H9 (cell line): Measurements from ENCODE around the gene RPL11. TPM values are rescaled to one million over a fixed set of nuclear protein-coding genes. Genes with fewer than 3 reads are reported as not detected.

Experiments used
- DNase-seq: peaks from one replicate; pipeline ENCODE4 v3.0.0-alpha.2; 2017
- H2AFZ ChIP-seq: one replicate; pipeline ENCODE4 v1.6.1; 2013; ENCODE audit warnings: mild to moderate bottlenecking, low read length, control low read depth, moderate library complexity
- H2AK5ac ChIP-seq: 2 replicates; pipeline ENCODE4 v1.6.1; 2013; ENCODE audit warnings: low read length, control low read depth, mixed read lengths; ENCODE audit not compliant: insufficient read length
- H2BK120ac ChIP-seq: one replicate; pipeline ENCODE4 v1.6.1; 2013; ENCODE audit warnings: low read depth, mild to moderate bottlenecking, low read length, control low read depth, inconsistent platforms; ENCODE audit not compliant: poor library complexity, severe bottlenecking
- H2BK12ac ChIP-seq: 2 replicates; pipeline ENCODE4 v1.6.1; 2013; ENCODE audit warnings: low read length, control low read depth, mixed read lengths, low read depth; ENCODE audit not compliant: insufficient read length
- H2BK15ac ChIP-seq: 2 replicates; pipeline ENCODE4 v1.6.1; 2013; ENCODE audit warnings: low read depth, low read length, control low read depth
- H2BK20ac ChIP-seq: one replicate; pipeline ENCODE4 v1.6.1; 2013; ENCODE audit warnings: low read depth, mild to moderate bottlenecking, low read length, control low read depth, inconsistent platforms; ENCODE audit not compliant: poor library complexity, severe bottlenecking
- H2BK5ac ChIP-seq: 2 replicates; pipeline ENCODE4 v1.6.1; 2013; ENCODE audit warnings: low read length, control low read depth, mixed read lengths; ENCODE audit not compliant: insufficient read length
- H3K14ac ChIP-seq: 2 replicates; pipeline ENCODE4 v1.6.1; 2013; ENCODE audit warnings: low read length, control low read depth; ENCODE audit not compliant: insufficient read depth
- H3K18ac ChIP-seq: 2 replicates; pipeline ENCODE4 v1.6.1; 2013; ENCODE audit warnings: low read depth, mild to moderate bottlenecking, mixed read lengths, low read length, control low read depth; ENCODE audit not compliant: insufficient read length
- H3K23ac ChIP-seq: 2 replicates; pipeline ENCODE4 v1.6.1; 2013; ENCODE audit warnings: low read length, control low read depth, mixed read lengths, low read depth; ENCODE audit not compliant: insufficient read length
- H3K23me2 ChIP-seq: 2 replicates; pipeline ENCODE4 v1.6.1; 2013; ENCODE audit warnings: low read depth, mild to moderate bottlenecking, mixed read lengths, low read length, control low read depth; ENCODE audit not compliant: insufficient read length, poor library complexity, severe bottlenecking
- H3K27ac ChIP-seq: 2 replicates; pipeline ENCODE4 v1.5.1; 2013; ENCODE audit warnings: low read length, control low read depth, mixed read lengths, low read depth; ENCODE audit not compliant: insufficient read length
- H3K27me3 ChIP-seq: 2 replicates; pipeline ENCODE4 v1.6.1; 2013; ENCODE audit warnings: low read length, control low read depth, inconsistent platforms; ENCODE audit not compliant: insufficient read depth
- H3K4ac ChIP-seq: 2 replicates; pipeline ENCODE4 v1.6.1; 2013; ENCODE audit warnings: low read depth, mild to moderate bottlenecking, control low read depth, inconsistent platforms, low read length, moderate library complexity
- H3K4me1 ChIP-seq: 2 replicates; pipeline ENCODE4 v1.6.1; 2013; ENCODE audit warnings: low read length, control low read depth, inconsistent platforms; ENCODE audit not compliant: insufficient read depth
- H3K4me2 ChIP-seq: 2 replicates; pipeline ENCODE4 v1.6.1; 2013; ENCODE audit warnings: low read length, control low read depth, mixed read lengths; ENCODE audit not compliant: insufficient read length, insufficient read depth
- H3K56ac ChIP-seq: 2 replicates; pipeline ENCODE4 v1.6.1; 2013; ENCODE audit warnings: low read depth, mild to moderate bottlenecking, mixed read lengths, low read length, control low read depth; ENCODE audit not compliant: insufficient read length
- H3K79me1 ChIP-seq: 2 replicates; pipeline ENCODE4 v1.6.1; 2013; ENCODE audit warnings: low read depth, mild to moderate bottlenecking, moderate library complexity, low read length, control low read depth, inconsistent platforms; ENCODE audit not compliant: insufficient read depth, poor library complexity, severe bottlenecking
- H3K79me2 ChIP-seq: 2 replicates; pipeline ENCODE4 v1.6.1; 2013; ENCODE audit warnings: low read length, control low read depth, inconsistent platforms; ENCODE audit not compliant: insufficient read depth
- H3K9ac ChIP-seq: 2 replicates; pipeline ENCODE4 v1.6.1; 2013; ENCODE audit warnings: low read length, control low read depth, mixed read lengths; ENCODE audit not compliant: insufficient read length; ENCODE audit errors: extremely low read depth
- H3K9me3 ChIP-seq: one replicate; pipeline ENCODE4 v1.6.1; 2013; ENCODE audit warnings: low read depth, low read length, inconsistent platforms; ENCODE audit not compliant: control insufficient read depth
- H3T11ph ChIP-seq: one replicate; pipeline ENCODE4 v1.6.1; 2013; ENCODE audit warnings: mild to moderate bottlenecking, low read length, control low read depth, inconsistent platforms
- H4K20me1 ChIP-seq: one replicate; pipeline ENCODE4 v1.6.1; 2013; ENCODE audit not compliant: control insufficient read depth, insufficient read length, insufficient read depth
- H4K5ac ChIP-seq: 2 replicates; pipeline ENCODE4 v1.6.1; 2013; ENCODE audit warnings: low read depth, mild to moderate bottlenecking, mixed read lengths, low read length, control low read depth; ENCODE audit not compliant: insufficient read length
- H4K8ac ChIP-seq: replicated peaks from 2 replicates; pipeline ENCODE4 v1.6.1; 2013; ENCODE audit warnings: low read length, control low read depth, mixed read lengths, low read depth; ENCODE audit not compliant: insufficient read length
- H4K91ac ChIP-seq: 2 replicates; pipeline ENCODE4 v1.6.1; 2013; ENCODE audit warnings: low read depth, mild to moderate bottlenecking, moderate library complexity, mixed read lengths, low read length, control low read depth; ENCODE audit not compliant: insufficient read length
- H3K27ac Mint-ChIP-seq, 3 experiments: 2 replicates in 2 of 3; 3 replicates in 1 of 3; pipeline ENCODE4 v1.8.0; 2020 to 2021; ENCODE audit warnings: mixed read lengths in 3 of 3, mild to moderate bottlenecking in 1 of 3, moderate library complexity in 1 of 3
- H3K27me3 Mint-ChIP-seq: 2 replicates; pipeline ENCODE4 v1.8.0; 2021; ENCODE audit warnings: low read depth, mild to moderate bottlenecking, moderate library complexity, mixed read lengths
- H3K36me3 Mint-ChIP-seq, 3 experiments: 2 replicates in 2 of 3; 3 replicates in 1 of 3; pipeline ENCODE4 v1.8.0; 2020 to 2021; ENCODE audit warnings: low read depth in 3 of 3, mixed read lengths in 3 of 3; ENCODE audit not compliant: insufficient read depth in 1 of 3
- H3K4me1 Mint-ChIP-seq, 2 experiments: 2 replicates each; pipeline ENCODE4 v1.8.0; 2020; ENCODE audit warnings: mixed read lengths in 2 of 2
- H3K4me3 Mint-ChIP-seq, 2 experiments: 2 replicates in 1 of 2; 3 replicates in 1 of 2; pipeline ENCODE4 v1.8.0; 2020 to 2021; ENCODE audit warnings: mild to moderate bottlenecking in 2 of 2, mixed read lengths in 2 of 2, moderate library complexity in 1 of 2
- H3K9me3 Mint-ChIP-seq, 2 experiments: 2 replicates in 1 of 2; 3 replicates in 1 of 2; pipeline ENCODE4 v1.8.0; 2020; ENCODE audit warnings: mild to moderate bottlenecking in 2 of 2, mixed read lengths in 2 of 2, moderate library complexity in 1 of 2
- WGBS: extraction: QIAGEN DNeasy Blood & Tissue Kit; methylation state at CpG from one replicate; pipeline ENCODE4 v1.1.7; 2013; ENCODE audit warnings: missing lambda C conversion rate, low lambda C conversion rate, mixed read lengths; ENCODE audit not compliant: insufficient read length; ENCODE audit errors: extremely low coverage; 5-methylcytosine and 5-hydroxymethylcytosine counted together
- total RNA-seq: library from RNA; stranded (reverse); gene quantifications from 2 replicates; pipeline ENCODE4 v1.2.1, GENCODE V29; 2021
- TF ChIP-seq, protein P1 (sequence below): fragments of 200-600 bp; sonication (generic); conservative IDR thresholded peaks from 3 replicates; pipeline ENCODE4 v1.8.0; 2021; ENCODE audit warnings: antibody characterized with exemption, mild to moderate bottlenecking

The RPL11 gene
- total RNA-seq, 1 experiment from 2014 or later, result 1,618 TPM

GRCh38 chr1:23722652-23723051, 31.0 kb downstream of the RPL11 start:
- Mint-ChIP-seq H3K27me3 (no peaks in the 10 kb centered on the region), H3K27ac (no peak overlapping the region), H3K36me3 (no peaks in the 10 kb centered on the region), H3K4me1 (peaks cover 12% of the 10 kb centered on the region in 2 experiments), H3K9me3 (no peaks in the 10 kb centered on the region), H3K4me3 (no peak overlapping the region)
- no peak overlapping the region for H3K27ac ChIP-seq
- H2AK5ac ChIP-seq, result no peak overlapping the region
- no peak overlapping the region for H3K14ac ChIP-seq
- no peak overlapping the region for H4K5ac ChIP-seq
- no peaks in the 10 kb centered on the region for H4K20me1 ChIP-seq
- H3K27me3 ChIP-seq, result no peaks in the 10 kb centered on the region
- no peak overlapping the region for H2AFZ ChIP-seq
- H3K9me3 ChIP-seq, result no peaks in the 10 kb centered on the region
- H3K4ac ChIP-seq, result no peak overlapping the region
- H3K56ac ChIP-seq, result no peak overlapping the region
- no peaks in the 10 kb centered on the region for H3K4me1 ChIP-seq
- peaks cover 3% of the 10 kb centered on the region for H3K79me1 ChIP-seq
- 0 out of 2 replicates have a peak, but pooled peaks cover 1% of the 10 kb centered on the region for H3K79me2 ChIP-seq
- no peaks in the 10 kb centered on the region for H3K23me2 ChIP-seq
- no peak overlapping the region for H3K23ac ChIP-seq
- H3T11ph ChIP-seq, result no peak overlapping the region
- WGBS, result no CpG with 5 or more reads among the region's 3 CpGs
- no peak overlapping the region for H4K8ac ChIP-seq
- no peak overlapping the region for H3K9ac ChIP-seq
- H3K18ac ChIP-seq, result no peak overlapping the region
- no peak overlapping the region for H2BK120ac ChIP-seq
- no peak overlapping the region for H3K4me2 ChIP-seq
- H2BK5ac ChIP-seq, result no peak overlapping the region
- TF ChIP-seq, protein P1, sequence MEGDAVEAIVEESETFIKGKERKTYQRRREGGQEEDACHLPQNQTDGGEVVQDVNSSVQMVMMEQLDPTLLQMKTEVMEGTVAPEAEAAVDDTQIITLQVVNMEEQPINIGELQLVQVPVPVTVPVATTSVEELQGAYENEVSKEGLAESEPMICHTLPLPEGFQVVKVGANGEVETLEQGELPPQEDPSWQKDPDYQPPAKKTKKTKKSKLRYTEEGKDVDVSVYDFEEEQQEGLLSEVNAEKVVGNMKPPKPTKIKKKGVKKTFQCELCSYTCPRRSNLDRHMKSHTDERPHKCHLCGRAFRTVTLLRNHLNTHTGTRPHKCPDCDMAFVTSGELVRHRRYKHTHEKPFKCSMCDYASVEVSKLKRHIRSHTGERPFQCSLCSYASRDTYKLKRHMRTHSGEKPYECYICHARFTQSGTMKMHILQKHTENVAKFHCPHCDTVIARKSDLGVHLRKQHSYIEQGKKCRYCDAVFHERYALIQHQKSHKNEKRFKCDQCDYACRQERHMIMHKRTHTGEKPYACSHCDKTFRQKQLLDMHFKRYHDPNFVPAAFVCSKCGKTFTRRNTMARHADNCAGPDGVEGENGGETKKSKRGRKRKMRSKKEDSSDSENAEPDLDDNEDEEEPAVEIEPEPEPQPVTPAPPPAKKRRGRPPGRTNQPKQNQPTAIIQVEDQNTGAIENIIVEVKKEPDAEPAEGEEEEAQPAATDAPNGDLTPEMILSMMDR, result no peak
- H2BK20ac ChIP-seq, result no peak overlapping the region
- no peak overlapping the region for H4K91ac ChIP-seq
- no peak overlapping the region for H2BK12ac ChIP-seq
- no peak for DNase-seq
- H2BK15ac ChIP-seq, result no peak overlapping the region
